Upper lobe of right lung (tissue), 1 donor: ENCODE data around the gene EPN2. TPM values are rescaled to one million over a fixed set of nuclear protein-coding genes. Genes with fewer than 3 reads are reported as not detected.

Source experiments
- ATAC-seq: fragments of 200-7000 bp; cut with Tn5 transposase; one replicate; pipeline ENCODE4 v1.9.1; 2020; ENCODE audit warnings: mild to moderate bottlenecking, moderate library complexity
- DNase-seq: peaks from one replicate; pipeline ENCODE4 v3.0.0-alpha.2; 2020
- H3K27ac ChIP-seq: fragments of 200-600 bp; one replicate; pipeline ENCODE4 v1.8.0; 2022
- H3K27me3 ChIP-seq: fragments of 200-600 bp; one replicate; pipeline ENCODE4 v1.8.0; 2022; ENCODE audit warnings: mild to moderate bottlenecking
- H3K36me3 ChIP-seq: fragments of 200-600 bp; one replicate; pipeline ENCODE4 v1.8.0; 2022
- H3K4me1 ChIP-seq: fragments of 200-600 bp; one replicate; pipeline ENCODE4 v1.8.0; 2022
- H3K4me3 ChIP-seq: fragments of 200-600 bp; one replicate; pipeline ENCODE4 v1.8.0; 2022; ENCODE audit warnings: mild to moderate bottlenecking
- H3K9me3 ChIP-seq: fragments of 200-600 bp; one replicate; pipeline ENCODE4 v1.8.0; 2022
- intact Hi-C: fragments of 100-400 bp; cut with DNase I; formaldehyde crosslinking; loops from one replicate; pipeline ENCODE4 v1.11.0; 2022
- total RNA-seq: library from RNA; stranded (reverse); fragmentation: NEBNext Ultra II Directional; extraction: Animal tissue kit (Norgen Biotek cat#: 25700); gene quantifications from one replicate; pipeline ENCODE4 v1.2.1, GENCODE V29; 2021
- TF ChIP-seq, protein P1 (sequence below): fragments of 200-600 bp; IDR thresholded peaks from one replicate; pipeline ENCODE4 v1.8.0; 2022; ENCODE audit warnings: antibody characterized with exemption
- donor health status: DM: no; HTN: yes; CAD: no; lungs with severe emphysema.

Gene EPN2
- total RNA-seq, 1 donor from 2014 or later = 54.5 TPM

DNA sequence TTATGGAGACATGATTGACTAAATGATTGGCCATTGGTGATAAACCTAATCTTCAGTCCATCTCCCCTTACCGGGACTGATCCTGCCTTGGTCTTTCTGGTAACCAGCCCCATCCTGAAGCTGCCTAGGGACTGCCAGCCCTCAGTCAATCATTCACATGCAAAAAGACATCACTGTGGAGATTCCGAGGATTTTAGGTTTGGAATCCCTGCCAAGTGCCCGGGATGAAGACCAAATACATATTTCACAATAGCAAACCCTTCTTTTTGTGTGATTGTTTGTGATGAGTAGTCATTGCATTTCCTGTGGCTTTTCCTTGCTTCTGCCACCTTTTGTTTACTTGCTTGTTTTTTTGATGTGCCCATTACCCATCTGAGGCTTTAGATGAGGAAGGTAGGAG is 44.0 kb downstream of the EPN2 start:
- peaks cover 23% of the 10 kb centered on the region for H3K4me1 ChIP-seq
- no peak for DNase-seq
- TF ChIP-seq, protein P1, sequence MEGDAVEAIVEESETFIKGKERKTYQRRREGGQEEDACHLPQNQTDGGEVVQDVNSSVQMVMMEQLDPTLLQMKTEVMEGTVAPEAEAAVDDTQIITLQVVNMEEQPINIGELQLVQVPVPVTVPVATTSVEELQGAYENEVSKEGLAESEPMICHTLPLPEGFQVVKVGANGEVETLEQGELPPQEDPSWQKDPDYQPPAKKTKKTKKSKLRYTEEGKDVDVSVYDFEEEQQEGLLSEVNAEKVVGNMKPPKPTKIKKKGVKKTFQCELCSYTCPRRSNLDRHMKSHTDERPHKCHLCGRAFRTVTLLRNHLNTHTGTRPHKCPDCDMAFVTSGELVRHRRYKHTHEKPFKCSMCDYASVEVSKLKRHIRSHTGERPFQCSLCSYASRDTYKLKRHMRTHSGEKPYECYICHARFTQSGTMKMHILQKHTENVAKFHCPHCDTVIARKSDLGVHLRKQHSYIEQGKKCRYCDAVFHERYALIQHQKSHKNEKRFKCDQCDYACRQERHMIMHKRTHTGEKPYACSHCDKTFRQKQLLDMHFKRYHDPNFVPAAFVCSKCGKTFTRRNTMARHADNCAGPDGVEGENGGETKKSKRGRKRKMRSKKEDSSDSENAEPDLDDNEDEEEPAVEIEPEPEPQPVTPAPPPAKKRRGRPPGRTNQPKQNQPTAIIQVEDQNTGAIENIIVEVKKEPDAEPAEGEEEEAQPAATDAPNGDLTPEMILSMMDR = no peak
- no peak for ATAC-seq
- intact Hi-C loops = no loop called here
- no peaks in the 10 kb centered on the region for H3K27me3 ChIP-seq
- no peak overlapping the region for H3K4me3 ChIP-seq
- peaks cover 5% of the 10 kb centered on the region for H3K36me3 ChIP-seq
- H3K9me3 ChIP-seq = no peaks in the 10 kb centered on the region
- no peak overlapping the region for H3K27ac ChIP-seq

DNA sequence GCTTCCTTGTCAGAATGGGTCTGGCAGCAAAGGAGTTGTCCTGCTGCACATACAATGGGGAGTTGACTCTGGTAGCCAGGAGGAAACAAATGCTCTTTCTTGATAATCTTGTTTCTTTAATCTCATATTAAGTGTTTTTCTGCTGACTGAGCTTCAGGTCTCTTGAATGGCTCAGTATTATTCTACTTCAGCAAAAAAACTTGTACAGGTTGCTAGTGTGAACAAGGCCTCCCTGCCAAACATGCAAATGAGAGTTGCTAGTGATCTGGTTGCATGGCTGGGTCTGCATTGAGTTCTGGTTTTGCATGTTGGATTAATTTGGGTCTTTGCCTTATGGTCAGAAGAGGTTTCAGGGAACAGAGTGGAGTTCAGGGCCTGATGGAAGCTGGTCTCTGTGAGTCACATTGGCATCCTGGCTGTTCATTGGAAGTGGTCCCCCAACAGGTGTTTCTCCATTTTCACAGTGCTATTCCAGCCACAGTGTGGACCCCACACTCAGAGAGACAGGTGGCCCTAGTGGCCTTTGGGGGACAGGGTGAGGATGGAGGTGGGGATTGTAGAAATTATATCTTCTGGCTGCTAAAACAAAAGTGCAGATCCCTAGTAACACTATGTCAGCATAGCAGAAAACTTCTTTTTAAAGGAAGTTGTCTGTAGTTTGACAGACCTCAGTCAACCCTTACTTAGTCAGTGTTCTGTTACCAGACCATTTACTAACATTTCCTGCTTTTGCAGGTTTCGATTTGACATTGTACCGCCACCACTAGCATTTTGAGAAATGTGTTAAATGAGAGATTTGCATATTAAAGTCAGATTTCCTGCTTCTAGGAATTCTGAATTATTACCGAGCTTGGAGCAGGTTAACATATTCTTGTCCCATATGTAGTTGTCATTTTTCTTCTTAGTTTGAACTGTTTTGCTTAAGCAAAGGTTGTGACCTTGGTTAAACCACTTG is 47.1 kb downstream of the EPN2 start:
- TF ChIP-seq, protein P1 = no peak
- no peak overlapping the region for H3K4me3 ChIP-seq
- intact Hi-C loops = no loop called here
- peaks cover 23% of the 10 kb centered on the region for H3K4me1 ChIP-seq
- H3K36me3 ChIP-seq = peaks cover 5% of the 10 kb centered on the region
- H3K9me3 ChIP-seq = no peaks in the 10 kb centered on the region
- no peak overlapping the region for H3K27ac ChIP-seq
- ATAC-seq = no peak
- DNase-seq = no peak
- H3K27me3 ChIP-seq = no peaks in the 10 kb centered on the region

DNA sequence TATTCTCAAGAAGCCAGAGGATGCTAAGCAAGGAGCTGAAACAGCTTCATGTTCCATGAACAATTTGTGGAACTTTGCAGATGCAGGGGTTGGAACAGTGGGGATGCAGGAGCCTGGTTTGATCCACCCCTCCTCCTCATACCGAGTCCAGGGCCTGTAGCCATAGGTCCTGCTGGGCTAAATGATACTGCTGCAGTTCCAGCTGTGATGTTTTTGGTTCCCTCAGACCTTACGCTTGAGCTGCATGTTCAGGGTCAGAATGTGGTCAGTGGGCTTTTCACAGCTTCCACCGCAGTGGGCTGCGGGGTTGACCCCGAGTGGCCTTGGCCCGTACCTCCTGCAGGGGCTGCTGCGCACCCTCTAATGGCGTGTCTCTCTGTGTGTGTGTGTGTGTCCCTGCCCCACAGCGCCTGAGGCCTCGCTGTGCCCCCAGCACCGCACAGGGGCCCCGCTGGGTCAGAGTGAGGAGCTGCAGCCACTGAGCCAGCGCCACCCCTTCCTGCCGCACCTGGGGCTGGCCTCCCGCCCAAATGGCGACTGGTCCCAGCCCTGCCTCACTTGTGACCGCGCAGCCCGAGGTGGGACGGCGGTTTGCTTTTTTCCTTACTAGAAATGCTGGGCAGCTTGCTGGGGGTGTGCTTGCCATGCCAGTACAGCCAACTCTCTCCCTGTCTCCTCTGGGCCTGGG is 48.2 kb downstream of the EPN2 start:
- Histone ChIP-seq H3K27me3 (no peaks in the 10 kb centered on the region), H3K4me3 (no peak overlapping the region), H3K36me3 (peaks cover 5% of the 10 kb centered on the region), H3K4me1 (peaks cover 30% of the 10 kb centered on the region), H3K9me3 (no peaks in the 10 kb centered on the region), H3K27ac (no peak overlapping the region)
- no peak for DNase-seq
- TF ChIP-seq, protein P1 = no peak
- intact Hi-C loops = no loop called here
- no peak for ATAC-seq

DNA sequence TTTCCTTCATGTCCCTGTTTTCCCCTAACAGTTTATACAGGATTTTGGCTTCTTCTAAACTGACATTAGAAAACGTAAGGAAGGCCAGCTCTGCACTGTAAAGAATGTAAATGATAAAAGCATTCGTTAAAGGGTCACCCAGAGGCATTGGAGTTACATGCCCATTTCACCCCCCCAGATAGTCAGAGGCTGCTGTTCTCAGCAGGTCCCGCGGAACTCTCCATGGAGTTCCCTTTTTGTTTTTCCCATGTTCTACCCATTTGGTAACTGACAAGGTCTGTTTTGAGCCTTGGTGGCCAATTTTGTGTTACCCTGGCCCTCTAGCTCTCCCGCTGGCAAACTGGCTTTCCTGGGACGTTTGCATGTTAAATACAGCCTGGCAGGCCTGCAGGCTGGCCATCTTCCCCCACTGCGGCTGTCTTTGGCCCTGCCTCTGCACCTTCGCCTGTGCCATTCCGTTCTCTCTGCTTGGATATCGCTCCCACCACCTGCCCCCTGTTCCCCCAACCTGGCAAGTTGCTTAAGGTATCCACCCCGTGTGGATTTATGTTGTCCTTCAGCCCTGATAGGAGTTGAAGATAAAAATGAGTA is 49.7 kb downstream of the EPN2 start:
- no peak overlapping the region for H3K27ac ChIP-seq
- H3K4me3 ChIP-seq = no peak overlapping the region
- intact Hi-C loops = no loop called here
- no peak for ATAC-seq
- peaks cover 26% of the 10 kb centered on the region for H3K4me1 ChIP-seq
- TF ChIP-seq, protein P1 = no peak
- no peak for DNase-seq
- peaks cover 5% of the 10 kb centered on the region for H3K36me3 ChIP-seq
- H3K27me3 ChIP-seq = no peaks in the 10 kb centered on the region
- H3K9me3 ChIP-seq = no peaks in the 10 kb centered on the region

DNA sequence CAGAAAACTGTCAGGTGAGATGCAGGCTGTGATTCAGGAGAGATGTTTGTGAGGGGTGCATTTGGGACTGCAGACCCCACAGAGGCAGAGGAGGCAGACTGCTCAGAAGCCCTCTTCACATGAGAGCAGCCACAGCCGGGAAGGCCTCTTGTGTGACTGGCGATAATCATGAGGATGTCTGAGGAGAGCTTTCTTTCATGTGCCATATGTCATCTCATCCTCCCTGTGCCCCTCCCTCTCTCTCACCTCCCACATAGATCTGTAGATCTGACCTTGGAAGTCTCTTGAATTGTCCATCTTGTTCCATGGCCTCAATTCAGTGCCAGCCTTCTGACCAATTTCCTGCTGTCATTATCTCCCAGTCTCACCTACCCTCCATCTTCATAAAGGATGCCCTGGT is 50.5 kb downstream of the EPN2 start:
- Histone ChIP-seq H3K9me3 (no peaks in the 10 kb centered on the region), H3K36me3 (peaks cover 5% of the 10 kb centered on the region), H3K4me1 (peaks cover 26% of the 10 kb centered on the region), H3K27me3 (no peaks in the 10 kb centered on the region), H3K27ac (no peak overlapping the region), H3K4me3 (no peak overlapping the region)
- DNase-seq (no peak), ATAC-seq (no peak)
- TF ChIP-seq, protein P1 = no peak
- intact Hi-C loops = no loop called here
